ENCODE results near the gene TMEM204. TPM values are rescaled to one million over a fixed set of nuclear protein-coding genes. Genes with fewer than 3 reads are reported as not detected.

The TMEM204 gene
- polyA plus RNA-seq, 3 donors, result 0.09 to 1.5 (median 1.3) TPM

- Mint-ChIP-seq H3K36me3 (peaks cover 41 to 68% of the 10 kb centered on the region in 2 donors), H3K4me1 (no peaks in the 10 kb centered on the region), H3K4me3 (no peak overlapping the region), H3K9me3 (peaks cover 0 to 4% (median 0%) of the 10 kb centered on the region in 7 donors), H3K27me3 (ENCODE audit: low read depth in 3 of 3) (no peaks in the 10 kb centered on the region), H3K27ac (no peak overlapping the region)
- TF ChIP-seq, protein P1, sequence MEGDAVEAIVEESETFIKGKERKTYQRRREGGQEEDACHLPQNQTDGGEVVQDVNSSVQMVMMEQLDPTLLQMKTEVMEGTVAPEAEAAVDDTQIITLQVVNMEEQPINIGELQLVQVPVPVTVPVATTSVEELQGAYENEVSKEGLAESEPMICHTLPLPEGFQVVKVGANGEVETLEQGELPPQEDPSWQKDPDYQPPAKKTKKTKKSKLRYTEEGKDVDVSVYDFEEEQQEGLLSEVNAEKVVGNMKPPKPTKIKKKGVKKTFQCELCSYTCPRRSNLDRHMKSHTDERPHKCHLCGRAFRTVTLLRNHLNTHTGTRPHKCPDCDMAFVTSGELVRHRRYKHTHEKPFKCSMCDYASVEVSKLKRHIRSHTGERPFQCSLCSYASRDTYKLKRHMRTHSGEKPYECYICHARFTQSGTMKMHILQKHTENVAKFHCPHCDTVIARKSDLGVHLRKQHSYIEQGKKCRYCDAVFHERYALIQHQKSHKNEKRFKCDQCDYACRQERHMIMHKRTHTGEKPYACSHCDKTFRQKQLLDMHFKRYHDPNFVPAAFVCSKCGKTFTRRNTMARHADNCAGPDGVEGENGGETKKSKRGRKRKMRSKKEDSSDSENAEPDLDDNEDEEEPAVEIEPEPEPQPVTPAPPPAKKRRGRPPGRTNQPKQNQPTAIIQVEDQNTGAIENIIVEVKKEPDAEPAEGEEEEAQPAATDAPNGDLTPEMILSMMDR (IDR thresholded peaks at IDR 0.05), result no peak
- Histone ChIP-seq H4K20me1 (ENCODE audit: insufficient read depth, low read length) (no peaks in the 10 kb centered on the region), H3K4me2 (replicated peaks; ENCODE audit: extremely low read depth, low read length, poor library complexity, severe bottlenecking) (no peak overlapping the region), H3K27me3 (ENCODE audit: control insufficient read depth in 2 of 2, insufficient read depth in 2 of 2, low read length in 2 of 2) (no peaks in the 10 kb centered on the region), H3K9ac (ENCODE audit: insufficient read depth, low read length, poor library complexity, severe bottlenecking) (no peak overlapping the region), H2AFZ (ENCODE audit: insufficient read depth, low read depth, low read length, poor library complexity, severe bottlenecking) (no peak overlapping the region), H3K79me2 (ENCODE audit: insufficient read depth, low read length) (no peaks in the 10 kb centered on the region), H3K4me1 (ENCODE audit: control insufficient read depth in 1 of 2, insufficient read depth in 2 of 2, low read length in 2 of 2) (no peaks in the 10 kb centered on the region), H3K4me3 (replicated peaks in 1 of 3; ENCODE audit: low read depth in 2 of 3, low read length in 3 of 3) (no peak overlapping the region), H3K36me3 (replicated peaks in 1 of 2; ENCODE audit: control insufficient read depth in 1 of 2, insufficient read depth in 2 of 2, low read length in 2 of 2) (peaks cover 65 to 81% of the 10 kb centered on the region in 2 donors), H3K27ac (ENCODE audit: low read depth in 1 of 2, low read length in 2 of 2) (no peak overlapping the region), H3K9me3 (replicated peaks in 1 of 2; ENCODE audit: control insufficient read depth in 1 of 2, insufficient read depth in 1 of 2, low read length in 2 of 2) (no peaks in the 10 kb centered on the region)
- intact Hi-C loops (cut with micrococcal nuclease), result loop anchor here in 1 of 2 donors (10.0 kb wide), 1 partner anchor 49 kb away; no protein-coding TSS in a partner anchor
- no peak for DNase-seq
- 96% methylated on average over 33 of the region's 37 CpGs for WGBS (ENCODE audit: insufficient coverage)
Measured at GRCh38 chr16:1503110-1503955, 30.1 kb upstream of the TMEM204 start.

- no peaks in the 10 kb centered on the region for H3K27me3 Mint-ChIP-seq (ENCODE audit: low read depth in 3 of 3)
- H3K4me2 ChIP-seq (replicated peaks; ENCODE audit: extremely low read depth, low read length, poor library complexity, severe bottlenecking), result no peak overlapping the region
- no peak overlapping the region for H3K4me3 Mint-ChIP-seq
- H3K79me2 ChIP-seq (ENCODE audit: insufficient read depth, low read length), result no peaks in the 10 kb centered on the region
- intact Hi-C loops (cut with micrococcal nuclease), result loop anchor here in 1 of 2 donors (10.0 kb wide), 1 partner anchor 50 kb away; no protein-coding TSS in a partner anchor
- H3K9me3 ChIP-seq (replicated peaks in 1 of 2; ENCODE audit: control insufficient read depth in 1 of 2, insufficient read depth in 1 of 2, low read length in 2 of 2), result no peaks in the 10 kb centered on the region
- 96% methylated on average over 36 of the region's 37 CpGs for WGBS (ENCODE audit: insufficient coverage)
- H3K27ac Mint-ChIP-seq, result peak overlapping the region in 1 of 7 donors; percentile 27
- no peak overlapping the region for H3K4me3 ChIP-seq (replicated peaks in 1 of 3; ENCODE audit: low read depth in 2 of 3, low read length in 3 of 3)
- H3K9me3 Mint-ChIP-seq, result peaks cover 0 to 4% (median 0%) of the 10 kb centered on the region in 7 donors
- H3K4me1 ChIP-seq (ENCODE audit: control insufficient read depth in 1 of 2, insufficient read depth in 2 of 2, low read length in 2 of 2), result no peaks in the 10 kb centered on the region
- H3K27me3 ChIP-seq (ENCODE audit: control insufficient read depth in 2 of 2, insufficient read depth in 2 of 2, low read length in 2 of 2), result no peaks in the 10 kb centered on the region
- H2AFZ ChIP-seq (ENCODE audit: insufficient read depth, low read depth, low read length, poor library complexity, severe bottlenecking), result no peak overlapping the region
- peaks cover 38 to 67% of the 10 kb centered on the region in 2 donors for H3K36me3 Mint-ChIP-seq
- TF ChIP-seq, protein P1 (IDR thresholded peaks at IDR 0.05), result no peak
- DNase-seq, result no peak
- no peaks in the 10 kb centered on the region for H3K4me1 Mint-ChIP-seq
- peaks cover 60 to 79% of the 10 kb centered on the region in 2 donors for H3K36me3 ChIP-seq (replicated peaks in 1 of 2; ENCODE audit: control insufficient read depth in 1 of 2, insufficient read depth in 2 of 2, low read length in 2 of 2)
- H3K9ac ChIP-seq (ENCODE audit: insufficient read depth, low read length, poor library complexity, severe bottlenecking), result no peak overlapping the region
- H3K27ac ChIP-seq (ENCODE audit: low read depth in 1 of 2, low read length in 2 of 2), result no peak overlapping the region
- no peaks in the 10 kb centered on the region for H4K20me1 ChIP-seq (ENCODE audit: insufficient read depth, low read length)
Measured at GRCh38 chr16:1505073-1505844, 28.2 kb upstream of the TMEM204 start.

Measured in CD14-positive monocyte (primary cell).